GM12878 (cell line): ENCODE data around the gene SNN. TPM values are rescaled to one million over a fixed set of nuclear protein-coding genes. Genes with fewer than 3 reads are reported as not detected.

ENCODE experiments used
- HDAC6 ChIP-seq: fragments of 200-600 bp; sonication (generic); IDR thresholded peaks from one replicate; pipeline ENCODE4 v1.8.0; 2017; ENCODE audit warnings: antibody characterized with exemption; ENCODE audit not compliant: unreplicated experiment
- NBN ChIP-seq: fragments of 450-650 bp; IDR thresholded peaks from 2 replicates; pipeline ENCODE4 v1.6.1; 2016
- ZNF207 ChIP-seq: fragments of 450-650 bp; IDR thresholded peaks from 2 replicates; pipeline ENCODE4 v1.6.1; 2014; ENCODE audit warnings: antibody characterized with exemption, mild to moderate bottlenecking, borderline replicate concordance
- polyA plus RNA-seq, 11 experiments: library from polyadenylated mRNA; depleted of rRNA in 4 of 11; unstranded in 6 of 11; stranded (reverse) in 5 of 11; fragments of >200 nt; fragmentation: Nextera tagmentation in 4 of 11; fragmentation: Illumina TruSeq in 1 of 11; extraction: Ambion mirVana in 4 of 11; extraction: Trizol in 1 of 11; gene quantifications; 1 replicate in 1 of 11; 2 replicates in 10 of 11; pipeline versions ENCODE4 v1.2.1 to v1.2.3, GENCODE V29; 2011 to 2016; ENCODE audit warnings: inconsistent platforms in 2 of 11, missing spikeins in 2 of 11, low read depth in 1 of 11
- total RNA-seq, 4 experiments: library from RNA; depleted of rRNA in 3 of 4; stranded (reverse); fragments of >200 nt in 3 of 4; fragmentation: Illumina TruSeq in 1 of 4; extraction: Trizol in 1 of 4; gene quantifications; 2 replicates each; pipeline versions ENCODE4 v1.2.1 to v1.2.3, GENCODE V29; 2013 to 2021
- TF ChIP-seq, protein P1 (sequence below): fragments of 450-650 bp; IDR thresholded peaks from 2 replicates; pipeline ENCODE4 v1.6.1; 2017; ENCODE audit warnings: mild to moderate bottlenecking
- TF ChIP-seq, protein P2 (sequence below): fragments of 450-650 bp; IDR thresholded peaks from 2 replicates; pipeline ENCODE4 v1.6.1; 2017; ENCODE audit warnings: mild to moderate bottlenecking, moderate library complexity

The SNN gene
- total and polyA plus RNA-seq, 10 of the 15 experiments (the other 5 are each of a cell fraction or from before 2014, with no cell fraction given): 2.2 to 43.4 (median 27.8) TPM

DNA sequence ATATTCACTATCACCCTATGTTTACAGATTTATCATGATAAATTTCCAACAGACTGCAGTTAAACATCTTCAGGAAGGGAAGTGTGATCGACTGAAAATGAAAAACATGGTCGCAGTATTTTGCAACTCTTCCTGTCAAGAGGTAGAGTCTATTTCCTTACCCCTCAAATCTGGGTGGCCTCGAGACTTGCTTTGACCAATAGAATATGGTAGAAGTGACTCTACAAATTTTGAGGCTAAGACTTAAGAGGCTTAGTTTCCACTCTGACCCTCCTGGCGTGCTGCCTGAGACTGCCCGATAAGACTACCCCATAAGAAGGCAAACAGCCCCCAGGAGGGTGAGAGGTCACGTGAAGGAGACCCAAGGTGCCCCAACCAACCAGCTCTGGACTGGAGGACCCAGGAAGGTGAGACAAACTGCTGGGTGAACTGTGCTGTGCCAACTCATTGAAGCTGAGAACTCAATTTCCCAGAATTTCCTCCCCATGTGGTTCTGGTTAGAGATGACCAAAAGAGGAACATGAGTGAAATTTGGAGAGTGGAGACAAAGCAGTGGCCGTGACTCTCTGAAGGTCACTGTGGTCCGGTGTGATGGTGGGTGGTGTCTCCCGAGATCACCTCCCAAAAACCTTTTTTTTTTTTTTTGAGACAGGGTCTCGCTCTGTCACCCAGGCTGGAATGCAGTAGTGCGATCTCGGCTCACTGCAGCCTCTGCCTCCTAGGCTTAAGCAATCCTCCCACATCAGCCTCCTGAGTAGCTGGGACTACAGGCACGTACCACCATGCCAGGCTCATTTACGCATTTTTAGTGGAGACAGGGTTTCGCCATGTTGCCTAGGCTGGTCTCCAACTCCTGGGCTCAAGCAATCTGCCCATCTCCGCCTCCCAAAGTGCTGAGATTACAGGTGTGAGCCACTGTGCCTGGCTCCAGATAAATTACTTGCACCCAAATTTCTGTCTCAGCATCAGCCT is 43.3 kb upstream of the SNN start (continued):
- TF ChIP-seq, protein P1, sequence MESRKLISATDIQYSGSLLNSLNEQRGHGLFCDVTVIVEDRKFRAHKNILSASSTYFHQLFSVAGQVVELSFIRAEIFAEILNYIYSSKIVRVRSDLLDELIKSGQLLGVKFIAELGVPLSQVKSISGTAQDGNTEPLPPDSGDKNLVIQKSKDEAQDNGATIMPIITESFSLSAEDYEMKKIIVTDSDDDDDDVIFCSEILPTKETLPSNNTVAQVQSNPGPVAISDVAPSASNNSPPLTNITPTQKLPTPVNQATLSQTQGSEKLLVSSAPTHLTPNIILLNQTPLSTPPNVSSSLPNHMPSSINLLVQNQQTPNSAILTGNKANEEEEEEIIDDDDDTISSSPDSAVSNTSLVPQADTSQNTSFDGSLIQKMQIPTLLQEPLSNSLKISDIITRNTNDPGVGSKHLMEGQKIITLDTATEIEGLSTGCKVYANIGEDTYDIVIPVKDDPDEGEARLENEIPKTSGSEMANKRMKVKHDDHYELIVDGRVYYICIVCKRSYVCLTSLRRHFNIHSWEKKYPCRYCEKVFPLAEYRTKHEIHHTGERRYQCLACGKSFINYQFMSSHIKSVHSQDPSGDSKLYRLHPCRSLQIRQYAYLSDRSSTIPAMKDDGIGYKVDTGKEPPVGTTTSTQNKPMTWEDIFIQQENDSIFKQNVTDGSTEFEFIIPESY: no peak
- TF ChIP-seq HDAC6: no peak
- no peak for TF ChIP-seq ZNF207
- TF ChIP-seq, protein P2, sequence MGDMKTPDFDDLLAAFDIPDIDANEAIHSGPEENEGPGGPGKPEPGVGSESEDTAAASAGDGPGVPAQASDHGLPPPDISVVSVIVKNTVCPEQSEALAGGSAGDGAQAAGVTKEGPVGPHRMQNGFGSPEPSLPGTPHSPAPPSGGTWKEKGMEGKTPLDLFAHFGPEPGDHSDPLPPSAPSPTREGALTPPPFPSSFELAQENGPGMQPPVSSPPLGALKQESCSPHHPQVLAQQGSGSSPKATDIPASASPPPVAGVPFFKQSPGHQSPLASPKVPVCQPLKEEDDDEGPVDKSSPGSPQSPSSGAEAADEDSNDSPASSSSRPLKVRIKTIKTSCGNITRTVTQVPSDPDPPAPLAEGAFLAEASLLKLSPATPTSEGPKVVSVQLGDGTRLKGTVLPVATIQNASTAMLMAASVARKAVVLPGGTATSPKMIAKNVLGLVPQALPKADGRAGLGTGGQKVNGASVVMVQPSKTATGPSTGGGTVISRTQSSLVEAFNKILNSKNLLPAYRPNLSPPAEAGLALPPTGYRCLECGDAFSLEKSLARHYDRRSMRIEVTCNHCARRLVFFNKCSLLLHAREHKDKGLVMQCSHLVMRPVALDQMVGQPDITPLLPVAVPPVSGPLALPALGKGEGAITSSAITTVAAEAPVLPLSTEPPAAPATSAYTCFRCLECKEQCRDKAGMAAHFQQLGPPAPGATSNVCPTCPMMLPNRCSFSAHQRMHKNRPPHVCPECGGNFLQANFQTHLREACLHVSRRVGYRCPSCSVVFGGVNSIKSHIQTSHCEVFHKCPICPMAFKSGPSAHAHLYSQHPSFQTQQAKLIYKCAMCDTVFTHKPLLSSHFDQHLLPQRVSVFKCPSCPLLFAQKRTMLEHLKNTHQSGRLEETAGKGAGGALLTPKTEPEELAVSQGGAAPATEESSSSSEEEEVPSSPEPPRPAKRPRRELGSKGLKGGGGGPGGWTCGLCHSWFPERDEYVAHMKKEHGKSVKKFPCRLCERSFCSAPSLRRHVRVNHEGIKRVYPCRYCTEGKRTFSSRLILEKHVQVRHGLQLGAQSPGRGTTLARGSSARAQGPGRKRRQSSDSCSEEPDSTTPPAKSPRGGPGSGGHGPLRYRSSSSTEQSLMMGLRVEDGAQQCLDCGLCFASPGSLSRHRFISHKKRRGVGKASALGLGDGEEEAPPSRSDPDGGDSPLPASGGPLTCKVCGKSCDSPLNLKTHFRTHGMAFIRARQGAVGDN: no peak
- no peak for TF ChIP-seq NBN
